Measurements from ENCODE around the gene BCL3. TPM values are rescaled to one million over a fixed set of nuclear protein-coding genes. Genes with fewer than 3 reads are reported as not detected.

The BCL3 gene
- total and polyA plus RNA-seq, 10 of the 15 experiments (the other 5 are each of a cell fraction or from before 2014, with no cell fraction given): 0.55 to 22.7 (median 3.6) TPM

DNA sequence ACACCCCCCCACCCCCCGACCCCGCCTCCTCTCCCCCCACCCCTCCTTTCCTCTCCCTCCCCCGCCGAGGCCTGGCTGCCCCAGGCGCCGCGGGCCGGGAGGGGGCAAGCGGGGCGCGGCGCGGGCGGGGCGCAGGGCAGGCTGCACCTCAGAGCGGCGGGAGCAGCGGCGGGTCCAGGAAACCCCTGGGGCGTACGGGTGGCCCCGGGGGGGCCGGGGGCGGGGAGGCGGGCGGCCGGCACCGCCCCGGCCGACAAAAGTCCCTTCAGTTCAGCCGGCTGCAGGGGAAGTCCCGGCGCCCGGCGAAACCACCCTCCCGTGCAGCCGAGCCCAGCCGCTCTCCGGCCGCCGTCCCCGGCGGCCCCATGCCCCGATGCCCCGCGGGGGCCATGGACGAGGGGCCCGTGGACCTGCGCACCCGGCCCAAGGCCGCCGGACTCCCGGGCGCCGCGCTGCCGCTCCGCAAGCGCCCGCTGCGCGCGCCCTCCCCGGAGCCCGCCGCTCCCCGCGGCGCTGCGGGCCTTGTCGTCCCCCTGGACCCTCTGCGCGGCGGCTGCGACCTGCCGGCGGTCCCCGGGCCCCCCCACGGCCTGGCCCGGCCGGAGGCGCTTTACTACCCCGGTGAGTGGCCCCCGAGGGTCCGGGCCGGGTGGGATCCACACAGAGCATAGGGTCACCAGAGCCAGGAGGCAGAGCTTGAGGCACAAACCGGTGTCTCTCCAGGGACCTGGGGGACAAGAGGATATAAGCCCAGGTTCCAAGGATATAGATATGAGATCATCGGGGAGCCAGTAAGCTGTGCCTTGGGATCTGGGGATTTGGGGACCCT, at the start of gene BCL3 (continued):
- TF ChIP-seq SIX5 (IDR thresholded peaks at IDR 0.05; ENCODE audit: low read depth, low read length, severe bottlenecking): no peak
- peak; percentile 52; the same call in 1 of the 2 replicates for TF ChIP-seq POLR2A (IDR thresholded peaks at IDR 0.05; ENCODE audit: low read depth, low read length)
- TF ChIP-seq CHD2 (IDR thresholded peaks at IDR 0.05; ENCODE audit: borderline replicate concordance, low read depth, low read length): no peak
- TF ChIP-seq, protein P1, sequence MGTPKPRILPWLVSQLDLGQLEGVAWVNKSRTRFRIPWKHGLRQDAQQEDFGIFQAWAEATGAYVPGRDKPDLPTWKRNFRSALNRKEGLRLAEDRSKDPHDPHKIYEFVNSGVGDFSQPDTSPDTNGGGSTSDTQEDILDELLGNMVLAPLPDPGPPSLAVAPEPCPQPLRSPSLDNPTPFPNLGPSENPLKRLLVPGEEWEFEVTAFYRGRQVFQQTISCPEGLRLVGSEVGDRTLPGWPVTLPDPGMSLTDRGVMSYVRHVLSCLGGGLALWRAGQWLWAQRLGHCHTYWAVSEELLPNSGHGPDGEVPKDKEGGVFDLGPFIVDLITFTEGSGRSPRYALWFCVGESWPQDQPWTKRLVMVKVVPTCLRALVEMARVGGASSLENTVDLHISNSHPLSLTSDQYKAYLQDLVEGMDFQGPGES (IDR thresholded peaks at IDR 0.05): no peak
- TF ChIP-seq YBX1 (IDR thresholded peaks at IDR 0.05): no peak
- no peak for TF ChIP-seq MTA2 (IDR thresholded peaks at IDR 0.05; ENCODE audit: low read depth)
- TF ChIP-seq, protein P2, sequence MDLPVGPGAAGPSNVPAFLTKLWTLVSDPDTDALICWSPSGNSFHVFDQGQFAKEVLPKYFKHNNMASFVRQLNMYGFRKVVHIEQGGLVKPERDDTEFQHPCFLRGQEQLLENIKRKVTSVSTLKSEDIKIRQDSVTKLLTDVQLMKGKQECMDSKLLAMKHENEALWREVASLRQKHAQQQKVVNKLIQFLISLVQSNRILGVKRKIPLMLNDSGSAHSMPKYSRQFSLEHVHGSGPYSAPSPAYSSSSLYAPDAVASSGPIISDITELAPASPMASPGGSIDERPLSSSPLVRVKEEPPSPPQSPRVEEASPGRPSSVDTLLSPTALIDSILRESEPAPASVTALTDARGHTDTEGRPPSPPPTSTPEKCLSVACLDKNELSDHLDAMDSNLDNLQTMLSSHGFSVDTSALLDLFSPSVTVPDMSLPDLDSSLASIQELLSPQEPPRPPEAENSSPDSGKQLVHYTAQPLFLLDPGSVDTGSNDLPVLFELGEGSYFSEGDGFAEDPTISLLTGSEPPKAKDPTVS (IDR thresholded peaks at IDR 0.05; ENCODE audit: low read depth, low read length): no peak
- TF ChIP-seq, protein P3, sequence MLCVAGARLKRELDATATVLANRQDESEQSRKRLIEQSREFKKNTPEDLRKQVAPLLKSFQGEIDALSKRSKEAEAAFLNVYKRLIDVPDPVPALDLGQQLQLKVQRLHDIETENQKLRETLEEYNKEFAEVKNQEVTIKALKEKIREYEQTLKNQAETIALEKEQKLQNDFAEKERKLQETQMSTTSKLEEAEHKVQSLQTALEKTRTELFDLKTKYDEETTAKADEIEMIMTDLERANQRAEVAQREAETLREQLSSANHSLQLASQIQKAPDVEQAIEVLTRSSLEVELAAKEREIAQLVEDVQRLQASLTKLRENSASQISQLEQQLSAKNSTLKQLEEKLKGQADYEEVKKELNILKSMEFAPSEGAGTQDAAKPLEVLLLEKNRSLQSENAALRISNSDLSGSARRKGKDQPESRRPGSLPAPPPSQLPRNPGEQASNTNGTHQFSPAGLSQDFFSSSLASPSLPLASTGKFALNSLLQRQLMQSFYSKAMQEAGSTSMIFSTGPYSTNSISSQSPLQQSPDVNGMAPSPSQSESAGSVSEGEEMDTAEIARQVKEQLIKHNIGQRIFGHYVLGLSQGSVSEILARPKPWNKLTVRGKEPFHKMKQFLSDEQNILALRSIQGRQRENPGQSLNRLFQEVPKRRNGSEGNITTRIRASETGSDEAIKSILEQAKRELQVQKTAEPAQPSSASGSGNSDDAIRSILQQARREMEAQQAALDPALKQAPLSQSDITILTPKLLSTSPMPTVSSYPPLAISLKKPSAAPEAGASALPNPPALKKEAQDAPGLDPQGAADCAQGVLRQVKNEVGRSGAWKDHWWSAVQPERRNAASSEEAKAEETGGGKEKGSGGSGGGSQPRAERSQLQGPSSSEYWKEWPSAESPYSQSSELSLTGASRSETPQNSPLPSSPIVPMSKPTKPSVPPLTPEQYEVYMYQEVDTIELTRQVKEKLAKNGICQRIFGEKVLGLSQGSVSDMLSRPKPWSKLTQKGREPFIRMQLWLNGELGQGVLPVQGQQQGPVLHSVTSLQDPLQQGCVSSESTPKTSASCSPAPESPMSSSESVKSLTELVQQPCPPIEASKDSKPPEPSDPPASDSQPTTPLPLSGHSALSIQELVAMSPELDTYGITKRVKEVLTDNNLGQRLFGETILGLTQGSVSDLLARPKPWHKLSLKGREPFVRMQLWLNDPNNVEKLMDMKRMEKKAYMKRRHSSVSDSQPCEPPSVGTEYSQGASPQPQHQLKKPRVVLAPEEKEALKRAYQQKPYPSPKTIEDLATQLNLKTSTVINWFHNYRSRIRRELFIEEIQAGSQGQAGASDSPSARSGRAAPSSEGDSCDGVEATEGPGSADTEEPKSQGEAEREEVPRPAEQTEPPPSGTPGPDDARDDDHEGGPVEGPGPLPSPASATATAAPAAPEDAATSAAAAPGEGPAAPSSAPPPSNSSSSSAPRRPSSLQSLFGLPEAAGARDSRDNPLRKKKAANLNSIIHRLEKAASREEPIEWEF (IDR thresholded peaks at IDR 0.05; ENCODE audit: insufficient replicate concordance, low read depth, low read length): no peak
- TF ChIP-seq, protein P4, sequence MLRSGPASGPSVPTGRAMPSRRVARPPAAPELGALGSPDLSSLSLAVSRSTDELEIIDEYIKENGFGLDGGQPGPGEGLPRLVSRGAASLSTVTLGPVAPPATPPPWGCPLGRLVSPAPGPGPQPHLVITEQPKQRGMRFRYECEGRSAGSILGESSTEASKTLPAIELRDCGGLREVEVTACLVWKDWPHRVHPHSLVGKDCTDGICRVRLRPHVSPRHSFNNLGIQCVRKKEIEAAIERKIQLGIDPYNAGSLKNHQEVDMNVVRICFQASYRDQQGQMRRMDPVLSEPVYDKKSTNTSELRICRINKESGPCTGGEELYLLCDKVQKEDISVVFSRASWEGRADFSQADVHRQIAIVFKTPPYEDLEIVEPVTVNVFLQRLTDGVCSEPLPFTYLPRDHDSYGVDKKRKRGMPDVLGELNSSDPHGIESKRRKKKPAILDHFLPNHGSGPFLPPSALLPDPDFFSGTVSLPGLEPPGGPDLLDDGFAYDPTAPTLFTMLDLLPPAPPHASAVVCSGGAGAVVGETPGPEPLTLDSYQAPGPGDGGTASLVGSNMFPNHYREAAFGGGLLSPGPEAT (IDR thresholded peaks at IDR 0.05; ENCODE audit: low read depth): no peak
- no peak for TF ChIP-seq ASH2L (IDR thresholded peaks at IDR 0.05; ENCODE audit: borderline replicate concordance, low read depth)
